HepG2 (cell line): ENCODE results near the gene FOCAD. TPM values are rescaled to one million over a fixed set of nuclear protein-coding genes. Genes with fewer than 3 reads are reported as not detected.

Source experiments
- ATAC-seq: fragments of 200-7000 bp; cut with Tn5 transposase; 3 replicates; pipeline ENCODE4 v1.9.1; 2020; ENCODE audit warnings: mild to moderate bottlenecking, moderate library complexity
- BruUV-seq: library from RNA; stranded (reverse); fragments of 400-500 nt; replicated peaks from 2 replicates; lab custom pipeline; 2021; lab: Mats Ljungman, UMichigan
- CTCF ChIA-PET: fragments of 300-600 bp; formaldehyde crosslinking; extraction: SDS; loops from one replicate; lab custom pipeline; 2021; ENCODE audit warnings: low total read pairs, inconsistent platforms, low intra/inter-chr PET ratio; lab: Yijun Ruan, JAX
- POLR2A ChIA-PET: fragments of 350-600 bp; sonication (Branson Sonifier 250); formaldehyde crosslinking; loops from one replicate; lab custom pipeline; 2020; ENCODE audit warnings: antibody characterized with exemption, inconsistent platforms; lab: Yijun Ruan, JAX
- DNase-seq: peaks from one replicate; pipeline ENCODE4 v3.0.0-alpha.2; 2015; ENCODE audit warnings: low spot score
- FAIRE-seq: peaks from 3 replicates; lab custom pipeline; 2011; peaks lifted over from hg19 to GRCh38; lab: Jason Lieb, UNC
- H2AFZ ChIP-seq: one replicate; pipeline ENCODE4 v1.6.1; 2011; ENCODE audit warnings: low read length, inconsistent platforms
- H3K27ac ChIP-seq: fragments of 300-600 bp; 3 replicates; pipeline ENCODE4 v1.8.0; 2011; ENCODE audit warnings: mixed run types, mild to moderate bottlenecking, mixed read lengths, low read length, inconsistent platforms; ENCODE audit not compliant: insufficient read depth; ENCODE audit errors: extremely low read length
- H3K27me3 ChIP-seq, 2 experiments: fragments of 200-600 bp in 1 of 2; 2 replicates in 1 of 2; 3 replicates in 1 of 2; pipeline versions ENCODE4 v1.6.0 to v1.8.0; 2011; ENCODE audit warnings: low read length in 2 of 2, mild to moderate bottlenecking in 2 of 2, moderate library complexity in 2 of 2, inconsistent platforms in 1 of 2; ENCODE audit not compliant: insufficient read depth in 2 of 2, control insufficient read depth in 1 of 2
- H3K36me3 ChIP-seq, 2 experiments: fragments of 200-600 bp in 1 of 2; replicated peaks in 1 of 2; 2 replicates in 1 of 2; 3 replicates in 1 of 2; pipeline versions ENCODE4 v1.5.1 to v1.8.0; 2011; ENCODE audit warnings: low read length in 2 of 2, inconsistent platforms in 1 of 2; ENCODE audit not compliant: insufficient read depth in 2 of 2, control insufficient read depth in 1 of 2
- H3K4me1 ChIP-seq: 2 replicates; pipeline ENCODE4 v1.5.1; 2012; ENCODE audit warnings: low read length, inconsistent platforms; ENCODE audit not compliant: insufficient read depth
- H3K4me2 ChIP-seq: 2 replicates; pipeline ENCODE4 v1.6.0; 2011; ENCODE audit warnings: low read depth, low read length, inconsistent platforms
- H3K4me3 ChIP-seq, 3 experiments: fragments of 200-600 bp in 1 of 3; sonication (generic), shearing (Covaris generic) in 1 of 3; replicated peaks in 1 of 3; 2 replicates each; pipeline ENCODE4 v1.5.1; 2011 to 2016; ENCODE audit warnings: low read length in 3 of 3, inconsistent platforms in 2 of 3, low read depth in 2 of 3, mild to moderate bottlenecking in 2 of 3, control low read depth in 1 of 3, mixed read lengths in 1 of 3; ENCODE audit not compliant: insufficient read depth in 1 of 3
- H3K79me2 ChIP-seq: one replicate; pipeline ENCODE4 v1.6.1; 2011; ENCODE audit warnings: low read length, inconsistent platforms; ENCODE audit not compliant: insufficient read depth
- H3K9ac ChIP-seq: 2 replicates; pipeline ENCODE4 v1.6.0; 2011; ENCODE audit warnings: mild to moderate bottlenecking, low read depth, low read length, inconsistent platforms; ENCODE audit not compliant: insufficient read depth
- H3K9me3 ChIP-seq: 2 replicates; pipeline ENCODE4 v1.5.1; 2012; ENCODE audit warnings: mild to moderate bottlenecking, low read length
- H4K20me1 ChIP-seq: 2 replicates; pipeline ENCODE4 v1.6.0; 2011; ENCODE audit warnings: inconsistent platforms, mild to moderate bottlenecking, low read length, moderate library complexity; ENCODE audit not compliant: insufficient read depth
- DZIP1 ChIP-seq: sonication (generic); formaldehyde crosslinking; IDR thresholded peaks from 2 replicates; pipeline ENCODE4 v1.5.0; 2020; ENCODE audit warnings: mild to moderate bottlenecking, missing genetic modification reagents
- EZH2 ChIP-seq: conservative IDR thresholded peaks from 2 replicates; pipeline ENCODE4 v1.6.1; 2012; ENCODE audit warnings: mild to moderate bottlenecking, low read depth, low read length, moderate library complexity
- IRF2 ChIP-seq: IDR thresholded peaks from 2 replicates; pipeline ENCODE4 v1.6.1; 2018; ENCODE audit warnings: missing genetic modification reagents, missing compliant biosample characterization
- NFE2 ChIP-seq: sonication (generic); formaldehyde crosslinking; IDR thresholded peaks from 2 replicates; pipeline ENCODE4 v1.4.0; 2020; ENCODE audit warnings: missing genetic modification reagents
- ZMAT5 ChIP-seq: sonication (generic); formaldehyde crosslinking; IDR thresholded peaks from 2 replicates; pipeline ENCODE4 v1.5.0; 2020; ENCODE audit warnings: mild to moderate bottlenecking, low read depth, missing genetic modification reagents, borderline replicate concordance
- ZNF382 ChIP-seq: sonication (generic); formaldehyde crosslinking; IDR thresholded peaks from 2 replicates; pipeline ENCODE4 v1.5.0; 2020; ENCODE audit warnings: missing genetic modification reagents, mild to moderate bottlenecking, borderline replicate concordance
- ZNF44 ChIP-seq: sonication (generic); formaldehyde crosslinking; IDR thresholded peaks from 2 replicates; pipeline ENCODE4 v1.5.1; 2020; ENCODE audit warnings: mild to moderate bottlenecking, missing genetic modification reagents
- WGBS: methylation state at CpG from one replicate; pipeline ENCODE4 v1.1.6; 2017; ENCODE audit warnings: low lambda C conversion rate; 5-methylcytosine and 5-hydroxymethylcytosine counted together
- in situ Hi-C: cut with HindIII; loops from 2 replicates; pipeline ENCODE4 v1.10.0; 2017; ENCODE audit warnings: low pct_unique_long_range_greater_than_20kb; ENCODE audit not compliant: extremely low pct_ligation_motif_present
- intact Hi-C: fragments of 100-400 bp; cut with micrococcal nuclease; formaldehyde crosslinking; loops from one replicate; pipeline ENCODE4 v1.10.0; 2022; ENCODE audit not compliant: unreplicated experiment
- polyA plus RNA-seq, 8 experiments: library from polyadenylated mRNA; depleted of rRNA in 3 of 8; stranded (reverse) in 7 of 8; unstranded in 1 of 8; fragments of >200 nt; fragmentation: Illumina TruSeq in 4 of 8; extraction: Trizol in 4 of 8; gene quantifications; 2 replicates each; pipeline versions ENCODE4 v1.2.1 to v1.2.3, GENCODE V29; 2011 to 2016; ENCODE audit warnings: low read depth in 4 of 8, missing spikeins in 1 of 8, mixed read lengths in 1 of 8; ENCODE audit not compliant: insufficient read depth in 1 of 8
- total RNA-seq, 5 experiments: library from RNA; depleted of rRNA; stranded (reverse); fragments of >200 nt; fragmentation: Illumina TruSeq; extraction: Trizol; gene quantifications; 2 replicates each; pipeline ENCODE4 v1.2.3, GENCODE V29; 2016; ENCODE audit warnings: low read depth in 1 of 5

The FOCAD gene
- total and polyA plus RNA-seq, 2 of the 13 experiments (the other 11 are each of a cell fraction or from before 2014, with no cell fraction given), result 18.0 to 31.1 TPM

GRCh38 chr9:20663133-20663532 lies 20.9 kb upstream of the FOCAD start:
- CTCF ChIA-PET, result no interaction called here

More at GRCh38 chr9:20663133-20663532, 20.9 kb upstream of the FOCAD start:
- POLR2A ChIA-PET, result no interaction called here
- DNase-seq, result no peak
- no peaks in the 10 kb centered on the region for H3K27me3 ChIP-seq
- no peak overlapping the region for H2AFZ ChIP-seq
- intact Hi-C loops (no loop called here), in situ Hi-C loops (no loop called here)
- 2% methylated on average over 2 of the region's 2 CpGs for WGBS
- ATAC-seq, result no peak
- no peaks in the 10 kb centered on the region for H3K9me3 ChIP-seq
- no peaks in the 10 kb centered on the region for H3K36me3 ChIP-seq
- no peak for FAIRE-seq
- H3K4me3 ChIP-seq, result no peak overlapping the region
- TF ChIP-seq DZIP1 (CRISPR knock-in tag) (no peak), ZNF382 (CRISPR knock-in tag) (no peak), ZNF44 (no peak), NFE2 (no peak), EZH2 (no peak), ZMAT5 (CRISPR knock-in tag) (no peak), IRF2 (CRISPR knock-in tag) (no peak)
- no peaks in the 10 kb centered on the region for H3K4me1 ChIP-seq
- no TSS peak for BruUV-seq
- H4K20me1 ChIP-seq, result no peaks in the 10 kb centered on the region
- H3K9ac ChIP-seq, result no peak overlapping the region
- no peaks in the 10 kb centered on the region for H3K79me2 ChIP-seq
- H3K4me2 ChIP-seq, result no peak overlapping the region
- no peak overlapping the region for H3K27ac ChIP-seq
